WI38 (cell line): ENCODE results near the gene STAB1.
A peak's percentile ranks its signal among the peaks of the same experiment; 100 is the strongest.

Source experiments
- H3K4me3 ChIP-seq: 2 replicates; pipeline ENCODE4 v1.5.1; 2011; ENCODE audit warnings: low read depth, mild to moderate bottlenecking, control low read depth, low read length
- TF ChIP-seq, protein P1 (sequence below): IDR thresholded peaks from 2 replicates; pipeline ENCODE4 v1.5.1; 2012; ENCODE audit warnings: low read depth, mild to moderate bottlenecking, control low read depth, low read length

STAB1 gene

DNA sequence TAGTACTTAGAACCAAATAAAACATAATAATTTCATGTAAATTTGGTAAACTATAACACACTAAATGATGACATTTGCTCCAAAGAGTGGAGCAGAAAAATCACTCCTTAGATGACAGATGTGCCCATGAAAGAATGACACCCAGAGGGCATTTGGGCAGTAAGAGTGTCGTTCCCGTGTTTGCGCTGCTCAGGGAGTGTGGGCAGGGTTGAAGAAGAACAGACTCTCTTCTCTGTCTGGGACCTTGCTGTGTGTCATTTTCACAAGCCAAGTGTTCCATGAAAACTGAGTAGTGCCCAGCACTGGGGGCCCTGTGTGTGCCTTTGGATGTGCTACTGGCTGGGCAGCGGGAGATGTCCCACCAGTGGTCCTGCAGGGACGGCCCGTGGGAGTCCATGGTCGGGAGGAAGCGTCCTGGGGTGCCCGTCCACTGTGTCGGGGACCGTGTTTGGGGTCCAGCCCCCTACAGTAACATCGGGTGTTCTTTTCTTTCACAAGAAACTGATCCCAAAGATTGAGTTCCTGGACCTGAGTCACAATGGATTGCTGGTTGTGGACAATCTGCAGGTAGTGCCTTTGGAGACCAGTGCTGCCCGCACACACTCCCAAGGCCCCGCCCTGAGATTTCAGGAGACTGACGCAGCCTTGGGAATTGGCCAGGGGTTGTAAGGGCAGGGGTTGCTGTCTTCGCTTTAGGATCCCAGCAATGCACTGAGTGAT lies 17.9 kb upstream of the STAB1 start:
- H3K4me3 ChIP-seq: no peak overlapping the region
- TF ChIP-seq, protein P1, sequence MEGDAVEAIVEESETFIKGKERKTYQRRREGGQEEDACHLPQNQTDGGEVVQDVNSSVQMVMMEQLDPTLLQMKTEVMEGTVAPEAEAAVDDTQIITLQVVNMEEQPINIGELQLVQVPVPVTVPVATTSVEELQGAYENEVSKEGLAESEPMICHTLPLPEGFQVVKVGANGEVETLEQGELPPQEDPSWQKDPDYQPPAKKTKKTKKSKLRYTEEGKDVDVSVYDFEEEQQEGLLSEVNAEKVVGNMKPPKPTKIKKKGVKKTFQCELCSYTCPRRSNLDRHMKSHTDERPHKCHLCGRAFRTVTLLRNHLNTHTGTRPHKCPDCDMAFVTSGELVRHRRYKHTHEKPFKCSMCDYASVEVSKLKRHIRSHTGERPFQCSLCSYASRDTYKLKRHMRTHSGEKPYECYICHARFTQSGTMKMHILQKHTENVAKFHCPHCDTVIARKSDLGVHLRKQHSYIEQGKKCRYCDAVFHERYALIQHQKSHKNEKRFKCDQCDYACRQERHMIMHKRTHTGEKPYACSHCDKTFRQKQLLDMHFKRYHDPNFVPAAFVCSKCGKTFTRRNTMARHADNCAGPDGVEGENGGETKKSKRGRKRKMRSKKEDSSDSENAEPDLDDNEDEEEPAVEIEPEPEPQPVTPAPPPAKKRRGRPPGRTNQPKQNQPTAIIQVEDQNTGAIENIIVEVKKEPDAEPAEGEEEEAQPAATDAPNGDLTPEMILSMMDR: no peak

DNA sequence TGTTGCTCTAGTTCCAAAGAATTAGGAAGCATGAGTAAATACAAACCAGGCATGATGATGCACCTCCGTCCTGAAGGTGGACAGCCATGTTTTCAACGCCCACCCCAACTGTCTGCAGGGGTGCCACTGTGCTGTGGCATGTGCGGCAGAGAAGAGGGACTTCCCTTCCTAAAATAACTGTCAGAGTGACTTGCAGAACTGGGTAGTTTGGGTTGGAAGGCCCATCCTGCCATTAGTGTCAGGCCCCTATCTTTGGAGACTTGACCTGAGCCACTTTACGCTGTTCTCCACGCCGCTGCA lies 17.4 kb upstream of the STAB1 start:
- H3K4me3 ChIP-seq: no peak overlapping the region
- TF ChIP-seq, protein P1: no peak

DNA sequence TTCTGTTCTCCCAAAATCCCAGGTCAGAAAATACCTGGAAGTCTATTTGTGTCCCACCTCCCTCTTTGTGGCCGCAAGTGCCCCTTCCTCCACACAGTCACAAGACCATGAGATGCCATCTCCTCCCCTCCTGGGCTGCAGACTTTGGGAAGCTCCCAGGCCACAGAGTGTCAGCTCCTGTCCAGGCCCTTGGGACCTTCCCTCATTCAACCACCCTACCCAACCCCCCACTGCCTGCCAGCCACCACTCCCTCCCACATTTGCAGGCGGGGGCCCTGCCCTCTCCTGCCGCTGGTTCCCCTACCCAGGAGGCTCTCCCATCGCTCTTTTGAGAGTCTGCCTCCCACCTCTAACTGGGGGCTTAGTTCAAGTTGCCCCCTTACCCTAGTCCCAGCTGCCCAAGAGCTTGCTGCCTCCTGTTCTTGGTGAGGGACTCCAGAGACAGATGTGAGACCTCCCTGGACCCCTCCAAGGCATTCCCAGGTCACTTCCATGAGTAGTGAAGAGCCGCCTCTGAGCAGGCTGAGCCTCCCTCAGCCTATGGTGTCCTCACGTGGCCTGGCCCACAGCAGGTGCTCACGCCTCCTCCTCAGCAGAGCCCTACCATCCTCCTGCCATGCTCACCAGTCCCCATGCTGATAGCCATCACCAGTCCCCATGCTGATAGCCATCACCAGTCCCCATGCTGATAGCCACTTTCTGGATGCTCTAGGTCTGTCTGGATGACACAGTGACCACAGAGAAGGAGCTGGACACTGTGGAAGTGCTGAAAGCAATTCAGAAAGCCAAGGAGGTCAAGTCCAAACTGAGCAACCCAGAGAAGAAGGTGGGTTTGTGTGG lies 15.9 kb upstream of the STAB1 start:
- H3K4me3 ChIP-seq: no peak overlapping the region
- TF ChIP-seq, protein P1: no peak

DNA sequence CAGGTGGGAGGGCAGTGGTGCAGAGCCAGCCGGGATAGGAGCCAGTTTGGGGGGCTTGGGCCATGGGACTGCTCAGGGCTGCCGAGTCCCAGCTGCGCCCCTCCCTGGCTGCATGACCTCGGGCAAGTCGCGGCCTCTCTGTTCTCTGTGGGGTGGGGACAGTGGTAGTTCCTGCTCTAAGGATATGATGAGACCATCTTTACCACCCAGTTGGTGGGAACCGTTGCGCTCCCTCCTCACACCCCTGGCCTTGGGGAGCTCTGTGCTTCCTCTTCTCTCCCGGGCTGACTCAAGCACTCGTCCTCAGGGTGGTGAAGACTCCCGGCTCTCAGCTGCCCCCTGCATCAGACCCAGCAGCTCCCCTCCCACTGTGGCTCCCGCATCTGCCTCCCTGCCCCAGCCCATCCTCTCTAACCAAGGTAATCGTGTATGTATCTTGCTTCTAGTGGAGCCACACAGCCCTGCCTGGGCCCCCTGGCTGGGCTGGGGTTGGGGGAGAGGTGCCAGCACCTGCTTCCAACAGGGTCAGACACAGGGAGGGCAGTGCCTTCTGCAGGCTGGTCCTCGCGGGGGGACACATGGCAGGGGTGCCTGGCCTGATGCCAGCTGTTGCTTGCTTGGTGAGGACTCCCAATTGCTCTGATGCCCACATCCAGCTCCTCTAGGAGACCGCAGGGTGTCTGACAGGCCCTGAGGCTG lies 15.1 kb upstream of the STAB1 start:
- no peak overlapping the region for H3K4me3 ChIP-seq
- TF ChIP-seq, protein P1: no peak

DNA sequence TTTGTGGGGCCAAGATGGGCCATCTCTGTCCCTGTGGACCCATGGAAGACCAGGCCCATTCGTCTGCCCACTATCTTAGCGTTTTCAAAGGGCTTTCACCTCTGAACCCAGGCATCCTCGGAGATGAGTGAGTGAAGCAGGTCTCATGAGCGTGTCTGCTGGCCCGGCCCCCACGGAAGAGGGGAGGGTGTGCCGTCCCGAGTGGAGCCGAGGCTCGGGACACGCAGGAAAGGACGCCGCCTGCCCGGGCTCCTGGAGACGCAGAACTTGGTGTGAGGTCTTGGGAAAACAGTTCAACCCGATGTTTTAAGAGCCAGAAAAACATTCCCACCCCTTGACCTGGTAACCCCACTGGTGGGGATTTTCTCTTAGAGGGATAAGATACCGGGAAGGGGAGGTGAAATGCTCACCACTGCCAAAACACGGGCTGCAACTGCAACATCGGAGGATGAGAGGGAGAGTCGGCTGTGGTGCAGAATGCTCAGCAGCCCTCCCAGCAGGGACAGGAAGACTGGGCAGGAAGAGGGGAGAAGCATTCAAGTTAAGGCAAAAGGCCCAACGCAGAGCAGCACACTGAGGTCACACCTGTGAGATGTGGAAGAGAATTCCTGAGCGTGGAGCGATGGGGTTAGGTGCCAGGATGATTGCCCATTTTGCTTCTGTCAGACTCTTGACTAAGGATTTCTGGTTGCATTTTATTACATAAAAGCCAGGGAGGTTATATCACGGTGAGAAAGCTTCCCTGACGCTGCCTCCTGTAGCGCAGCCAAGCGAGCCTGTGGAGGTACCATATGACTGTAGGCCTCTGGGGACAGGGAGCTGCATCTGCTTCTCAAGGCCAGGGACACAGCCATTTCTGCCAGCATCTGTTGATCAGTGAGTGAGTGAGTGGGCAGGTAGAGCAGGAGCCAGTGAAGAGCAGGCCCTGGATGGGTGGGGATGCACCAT lies 14.1 kb upstream of the STAB1 start:
- TF ChIP-seq, protein P1: no peak
- H3K4me3 ChIP-seq: no peak overlapping the region

DNA sequence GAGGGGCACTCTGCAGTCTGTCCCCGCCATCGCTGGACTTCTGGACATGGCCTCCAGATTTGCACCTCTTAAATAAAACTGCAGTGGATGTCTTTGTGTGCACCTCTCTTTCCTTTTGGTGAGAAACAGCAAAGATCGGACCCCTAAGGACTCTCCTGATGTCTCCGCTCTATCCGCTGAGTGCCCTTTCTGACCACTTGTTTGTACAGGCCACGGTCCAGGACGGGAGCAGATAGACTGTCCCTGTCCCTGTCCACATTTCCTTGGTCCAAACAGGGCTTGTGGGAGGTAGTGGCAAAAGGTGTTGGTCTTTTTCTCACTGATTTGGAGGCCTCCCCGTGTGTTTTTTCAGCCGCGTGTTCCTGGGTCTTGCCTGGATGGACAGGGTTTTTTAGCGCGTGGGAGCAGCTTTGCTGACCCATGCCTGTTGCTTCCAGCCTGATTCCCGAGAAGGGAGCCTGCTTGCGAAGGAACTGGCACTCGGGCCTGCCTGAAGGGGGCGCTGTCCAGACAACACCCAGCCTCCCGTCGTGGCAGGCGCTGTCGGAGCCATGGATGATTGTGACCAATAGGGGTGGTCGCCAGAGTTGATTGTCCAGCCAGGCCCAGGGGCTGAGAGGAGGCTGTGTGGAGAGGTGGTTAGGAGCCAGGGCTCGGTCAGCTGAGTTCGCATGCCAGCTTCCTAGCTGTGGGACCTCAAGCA lies 13.2 kb upstream of the STAB1 start:
- TF ChIP-seq, protein P1: peak; percentile 49; the same call in 1 of the 2 replicates
- H3K4me3 ChIP-seq: no peak overlapping the region
